Body of pancreas (tissue), 4 donors: Measurements from ENCODE around the gene DAAM1. TPM values are rescaled to one million over a fixed set of nuclear protein-coding genes. Genes with fewer than 3 reads are reported as not detected.

ENCODE experiments used
- ATAC-seq: fragments of 150-250 bp; one replicate; pipeline ENCODE4 v1.9.1; 2016
- DNase-seq, 4 donors: peaks; one replicate each; pipeline ENCODE4 v3.0.0-alpha.2; 2019
- H3K27ac ChIP-seq, 4 donors: fragments of 200-600 bp; sonication (generic); 1 replicate in 3 of 4; 2 replicates in 1 of 4; pipeline versions ENCODE4 v1.5.1 to v1.6.1; 2016 to 2019; ENCODE audit warnings: mild to moderate bottlenecking in 1 of 4, mixed read lengths in 1 of 4, moderate library complexity in 1 of 4
- H3K27me3 ChIP-seq, 2 donors: fragments of 200-600 bp; sonication (generic); one replicate each; pipeline ENCODE4 v1.6.0; 2016; ENCODE audit warnings: mild to moderate bottlenecking in 1 of 2
- H3K36me3 ChIP-seq, 2 donors: fragments of 200-600 bp; sonication (generic); replicated peaks in 1 of 2; 2 replicates each; pipeline ENCODE4 v1.5.1; 2016; ENCODE audit warnings: low read depth in 2 of 2; ENCODE audit not compliant: insufficient read depth in 1 of 2
- H3K4me1 ChIP-seq: fragments of 200-600 bp; sonication (generic); one replicate; pipeline ENCODE4 v1.6.0; 2016
- H3K4me3 ChIP-seq, 2 donors: fragments of 200-600 bp; sonication (generic); 1 replicate in 1 of 2; 2 replicates in 1 of 2; pipeline ENCODE4 v1.5.1; 2016 to 2019
- H3K9me3 ChIP-seq, 3 donors: fragments of 200-600 bp; sonication (generic); 1 replicate in 2 of 3; 2 replicates in 1 of 3; pipeline ENCODE4 v1.5.1; 2016
- CTCF ChIP-seq, 7 experiments: fragments of 450-650 bp in 4 of 7; fragments of 200-600 bp in 3 of 7; sonication (generic) in 3 of 7; IDR thresholded peaks; one replicate each; pipeline ENCODE4 v1.5.1; 2016 to 2019; ENCODE audit warnings: antibody characterized with exemption in 7 of 7
- POLR2A ChIP-seq, 3 donors: fragments of 450-650 bp; IDR thresholded peaks; one replicate each; pipeline ENCODE4 v1.6.1; 2016; ENCODE audit warnings: antibody characterized with exemption in 3 of 3, mild to moderate bottlenecking in 2 of 3
- WGBS, 2 donors: methylation state at CpG; one replicate each; pipeline ENCODE4 v1.1.5; 2017; 5-methylcytosine and 5-hydroxymethylcytosine counted together
- intact Hi-C: fragments of 100-400 bp; cut with DNase I; formaldehyde crosslinking; loops from one replicate; pipeline ENCODE4 v1.15.1; 2023
- total RNA-seq, 2 donors: library from RNA; depleted of rRNA; stranded (reverse); fragments of >200 nt; gene quantifications; one replicate each; pipeline ENCODE4 v1.1.0, GENCODE V29; 2016

Gene DAAM1
- total RNA-seq, 2 donors from 2014 or later: 16.9 to 42.5 TPM

GRCh38 chr14:59240356-59240755 is 51.9 kb downstream of the DAAM1 start:
- H3K27me3 ChIP-seq: no peaks in the 10 kb centered on the region
- no peak for TF ChIP-seq CTCF (IDR thresholded peaks at IDR 0.05)
- TF ChIP-seq POLR2A (IDR thresholded peaks at IDR 0.05): no peak
- no peak overlapping the region for H3K27ac ChIP-seq
- intact Hi-C loops: no loop called here
- no peak overlapping the region for H3K4me3 ChIP-seq
- whole genome bisulfite sequencing, 2 donors: 95 to 100% methylated on average over 2 of the region's 2 CpGs
- DNase-seq: no peak
- ATAC-seq: no peak
- H3K4me1 ChIP-seq: peaks cover 9% of the 10 kb centered on the region
- H3K36me3 ChIP-seq: no peaks in the 10 kb centered on the region
- H3K9me3 ChIP-seq: no peaks in the 10 kb centered on the region

- no peak for DNase-seq
- no peak overlapping the region for H3K27ac ChIP-seq
- no peaks in the 10 kb centered on the region for H3K27me3 ChIP-seq
Observed at GRCh38 chr14:59241121-59241520, 52.7 kb downstream of the DAAM1 start.

GRCh38 chr14:59243174-59243573 is 54.7 kb downstream of the DAAM1 start:
- no peak for TF ChIP-seq POLR2A (IDR thresholded peaks at IDR 0.05)
- no peak for TF ChIP-seq CTCF (IDR thresholded peaks at IDR 0.05)
- Histone ChIP-seq H3K9me3 (no peaks in the 10 kb centered on the region), H3K36me3 (no peaks in the 10 kb centered on the region), H3K4me3 (no peak overlapping the region), H3K4me1 (peaks cover 16% of the 10 kb centered on the region), H3K27me3 (no peaks in the 10 kb centered on the region), H3K27ac (no peak overlapping the region)
- intact Hi-C loops: no loop called here
- DNase-seq (no peak), ATAC-seq (no peak)
- 69 to 77% methylated on average over 1 of the region's 1 CpG for WGBS, 2 donors

More at GRCh38 chr14:59241121-59241520, 52.7 kb downstream of the DAAM1 start:
- H3K9me3 ChIP-seq: no peaks in the 10 kb centered on the region
- intact Hi-C loops: no loop called here
- H3K4me1 ChIP-seq: peaks cover 9% of the 10 kb centered on the region
- no peak overlapping the region for H3K4me3 ChIP-seq
- no peaks in the 10 kb centered on the region for H3K36me3 ChIP-seq
- ATAC-seq: no peak
- TF ChIP-seq POLR2A (IDR thresholded peaks at IDR 0.05) (no peak), CTCF (IDR thresholded peaks at IDR 0.05) (no peak)
- 67 to 77% methylated on average over 2 of the region's 2 CpGs for WGBS, 2 donors

- 54 to 61% methylated on average over 2 of the region's 2 CpGs for WGBS, 2 donors
- DNase-seq (no peak), ATAC-seq (no peak)
- peaks cover 19% of the 10 kb centered on the region for H3K4me1 ChIP-seq
- no peak overlapping the region for H3K27ac ChIP-seq
- intact Hi-C loops: no loop called here
- TF ChIP-seq POLR2A (IDR thresholded peaks at IDR 0.05) (no peak), CTCF (IDR thresholded peaks at IDR 0.05) (no peak)
- H3K4me3 ChIP-seq: no peak overlapping the region
- no peaks in the 10 kb centered on the region for H3K9me3 ChIP-seq
- H3K36me3 ChIP-seq: no peaks in the 10 kb centered on the region
- no peaks in the 10 kb centered on the region for H3K27me3 ChIP-seq
Observed at GRCh38 chr14:59244581-59244980, 56.1 kb downstream of the DAAM1 start.

- H3K36me3 ChIP-seq: no peaks in the 10 kb centered on the region
- H3K4me3 ChIP-seq: no peak overlapping the region
- no peaks in the 10 kb centered on the region for H3K27me3 ChIP-seq
- WGBS, 2 donors: 80 to 93% methylated on average over 1 of the region's 1 CpG
- ATAC-seq (no peak), DNase-seq (no peak)
- H3K9me3 ChIP-seq: no peaks in the 10 kb centered on the region
- no peak overlapping the region for H3K27ac ChIP-seq
- intact Hi-C loops: no loop called here
- no peak for TF ChIP-seq CTCF (IDR thresholded peaks at IDR 0.05)
- TF ChIP-seq POLR2A (IDR thresholded peaks at IDR 0.05): no peak
- H3K4me1 ChIP-seq: peaks cover 19% of the 10 kb centered on the region
Observed at GRCh38 chr14:59245809-59246295, 57.4 kb downstream of the DAAM1 start.
